Stimulated activated CD8-positive, alpha-beta memory T cell treated with anti-CD3 and anti-CD28 coated beads, Interleukin-7, amount 100 ng/mL, for 4 hours (primary cell): ENCODE results near the gene HDAC5.

Source experiments
- DNase-seq, 2 donors: peaks; one replicate each; pipeline ENCODE4 v3.0.0-alpha.2; 2020; ENCODE audit warnings: low read depth in 2 of 2

HDAC5 gene

GRCh38 chr17:44029736-44030135 lies 93.7 kb downstream of the HDAC5 start:
- DNase-seq = no peak
